Kidney tubule cell (primary cell): ENCODE data around the gene WDR48.
A peak's percentile ranks its signal among the peaks of the same experiment; 100 is the strongest.
"Not testable (repeated sequence)": the region's sequence is repeated elsewhere in the genome, so short reads cannot be mapped to it uniquely, and the experiment has no call there.

Source experiments
- DNase-seq: peaks from one replicate; pipeline ENCODE4 v3.0.0-alpha.2; 2018; ENCODE audit warnings: low spot score

Gene WDR48

GRCh38 chr3:39051649-39052561 is at the start of gene WDR48, which contains the start of gene SCN11A:
Gene WDR48 (plus strand): TSS chr3:39052016. CDS start chr3:39052026, 10 bp downstream.
Gene SCN11A (minus strand): TSS chr3:39051944. CDS start chr3:38950362, 101,582 bp downstream.
- peak; percentile 90 for DNase-seq

GRCh38 chr3:39005295-39005694 is 46.5 kb upstream of the WDR48 start:
- DNase-seq, result peak; percentile 18

DNA sequence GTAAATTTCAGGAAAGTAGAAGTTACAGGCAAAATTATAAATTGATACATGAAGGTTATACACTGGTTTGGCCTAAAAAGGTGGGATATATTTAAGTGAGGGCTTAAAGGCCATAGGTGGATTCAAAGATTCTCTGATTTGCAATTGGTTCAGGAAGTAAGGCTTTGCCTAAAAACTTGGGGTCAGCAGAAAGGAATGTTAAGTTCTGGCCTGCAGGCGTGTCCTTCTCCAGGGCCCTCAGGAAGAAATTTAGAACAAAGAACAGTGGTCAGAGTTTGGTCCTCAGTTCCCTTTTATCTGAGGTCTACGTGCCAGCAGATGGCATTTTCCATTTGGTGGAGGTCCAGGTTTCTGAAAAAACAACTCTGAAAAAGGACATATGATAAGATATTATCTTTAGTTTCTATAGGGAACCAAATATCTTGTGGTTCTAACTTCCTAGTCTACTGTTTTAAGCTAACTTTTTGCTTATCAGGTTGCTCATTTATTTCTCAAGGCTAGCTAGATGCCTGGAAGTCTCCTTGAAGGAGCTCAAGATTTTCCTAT is 40.6 kb upstream of the WDR48 start:
- no peak for DNase-seq

DNA sequence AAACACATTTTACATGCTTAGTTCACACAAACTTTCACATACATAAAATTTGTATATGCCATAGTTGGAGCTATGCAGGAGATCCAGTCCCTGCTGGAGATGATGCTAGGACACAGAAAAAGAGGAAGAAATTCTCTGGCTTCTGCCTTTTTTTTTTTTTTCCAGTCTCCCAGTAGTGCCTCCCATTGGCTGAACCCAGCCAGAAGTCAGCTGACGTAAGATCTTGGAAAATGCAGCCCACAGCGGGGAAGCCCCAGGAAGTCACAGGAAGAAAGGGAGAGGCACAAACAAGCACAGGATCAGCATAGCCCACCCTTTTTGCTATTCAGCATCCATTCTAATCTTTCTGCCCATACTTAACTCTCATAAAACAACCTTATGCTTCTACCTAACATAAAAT is 38.5 kb upstream of the WDR48 start:
- DNase-seq, result peak; percentile 6

DNA sequence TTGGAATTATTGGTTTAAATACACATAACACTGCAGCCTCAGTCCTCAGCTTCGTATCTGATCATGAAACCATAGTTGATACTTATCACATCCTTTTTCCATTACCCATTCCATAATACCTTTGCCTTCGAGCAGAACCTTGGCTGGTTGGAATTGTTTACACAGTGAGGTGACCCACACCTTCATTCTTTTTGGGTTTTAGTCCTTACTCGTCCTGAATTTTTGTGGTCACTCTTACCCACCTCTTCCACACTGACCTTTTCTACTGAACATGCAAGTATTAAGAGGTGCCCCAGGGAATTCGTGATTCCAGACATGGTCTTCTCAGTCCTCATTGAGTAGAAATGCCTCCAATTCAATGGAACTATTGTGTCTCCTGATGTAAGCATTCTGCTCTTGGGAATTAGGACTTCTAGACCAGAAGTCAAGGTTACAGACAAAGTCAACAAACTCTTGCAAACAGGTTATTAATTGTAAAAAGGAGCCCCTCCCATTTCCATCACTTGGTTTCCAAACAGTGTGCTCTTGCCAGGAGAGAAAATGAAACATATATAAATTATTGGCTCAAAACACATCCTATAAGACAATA is 37.8 kb upstream of the WDR48 start:
- peak; percentile 1 for DNase-seq

- no peak for DNase-seq
Measured at GRCh38 chr3:39015418-39015817, 36.4 kb upstream of the WDR48 start.

DNA sequence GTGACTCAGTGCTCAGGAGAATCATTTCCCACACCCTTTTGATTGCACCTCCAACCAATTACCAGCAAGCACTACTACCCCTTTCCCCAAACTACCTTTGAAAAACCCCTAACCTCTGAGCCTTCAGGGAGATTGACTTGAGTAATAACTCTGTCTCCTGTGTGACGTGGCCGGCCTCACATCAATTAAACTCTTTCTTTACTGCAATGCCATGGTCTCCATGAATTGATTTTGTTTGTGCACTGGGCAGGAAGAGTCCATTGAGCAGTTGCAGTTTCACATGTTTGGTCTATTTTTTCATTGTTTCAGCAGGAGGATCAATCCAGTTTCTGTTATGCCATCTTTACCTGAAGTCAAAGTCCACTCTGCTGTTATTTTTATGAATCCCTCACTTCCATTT is 32.5 kb upstream of the WDR48 start:
- no peak for DNase-seq

DNA sequence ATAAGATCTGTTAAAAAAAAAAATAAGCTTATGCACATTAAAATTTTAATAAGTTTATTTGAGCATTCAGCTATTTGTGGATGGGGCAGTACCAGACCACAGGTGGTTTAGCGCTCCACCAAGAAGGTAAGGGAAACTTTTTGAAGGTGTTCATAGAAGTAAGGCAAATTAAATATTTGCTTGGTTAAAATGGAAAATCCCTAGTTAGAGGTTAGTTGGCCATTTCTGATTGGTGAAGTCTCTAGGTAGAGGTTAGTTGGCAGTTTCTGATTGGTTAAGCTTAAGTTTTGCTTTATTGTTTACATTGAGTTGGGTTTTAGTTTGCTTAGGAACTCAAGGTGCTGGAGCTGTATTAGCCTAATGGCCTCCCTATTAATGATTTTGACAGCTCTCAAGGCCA is 30.8 kb upstream of the WDR48 start:
- peak; percentile 20 for DNase-seq

GRCh38 chr3:39021465-39022285 is 30.1 kb upstream of the WDR48 start:
- no peak for DNase-seq

- DNase-seq, result no peak
Measured at GRCh38 chr3:39022286-39022630, 29.6 kb upstream of the WDR48 start.

GRCh38 chr3:39024497-39024896 is 27.3 kb upstream of the WDR48 start:
- no peak for DNase-seq

GRCh38 chr3:39025222-39025970 is 26.4 kb upstream of the WDR48 start:
- no peak for DNase-seq

GRCh38 chr3:39028546-39028945 is 23.3 kb upstream of the WDR48 start:
- no peak for DNase-seq

GRCh38 chr3:39029556-39029955 is 22.3 kb upstream of the WDR48 start:
- no peak for DNase-seq

DNA sequence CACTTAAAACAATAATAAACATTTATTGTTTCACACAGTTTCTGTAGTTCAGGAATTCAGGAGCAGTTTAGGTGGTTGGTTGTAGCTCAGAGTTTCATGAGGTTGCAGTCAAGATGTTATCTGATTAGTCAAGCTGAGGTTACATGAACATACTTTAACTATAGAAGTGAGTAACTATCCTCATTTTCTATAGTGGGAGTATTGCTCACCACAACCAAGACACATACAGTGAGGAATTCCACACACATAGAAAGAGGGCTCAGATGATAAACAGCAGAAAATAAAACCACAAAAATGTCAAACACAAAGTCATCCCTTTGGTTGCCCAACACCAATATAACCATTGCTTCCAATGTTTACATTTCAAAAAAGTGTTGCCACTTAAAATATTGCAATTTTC is 13.7 kb upstream of the WDR48 start:
- DNase-seq, result peak; percentile 64

DNA sequence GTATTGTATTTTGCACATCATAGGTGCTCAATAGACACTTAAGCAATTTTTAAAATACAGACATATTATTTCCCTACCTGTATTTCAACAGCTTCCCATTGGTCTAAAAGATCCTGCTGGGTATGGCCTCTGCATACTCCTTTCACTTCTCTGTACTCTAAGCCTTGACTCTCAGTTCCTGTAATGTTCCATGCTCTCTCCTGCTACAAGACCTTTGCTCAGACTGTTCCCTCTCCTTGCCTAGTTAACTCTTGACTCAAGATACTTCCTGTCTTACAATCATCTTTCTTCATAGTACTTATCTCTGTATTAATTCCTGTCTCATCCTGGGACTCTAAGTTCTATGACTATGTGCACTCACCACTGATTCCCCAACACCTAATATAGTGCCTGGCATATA is 1.8 kb upstream of the WDR48 start:
- DNase-seq, result no peak

DNA sequence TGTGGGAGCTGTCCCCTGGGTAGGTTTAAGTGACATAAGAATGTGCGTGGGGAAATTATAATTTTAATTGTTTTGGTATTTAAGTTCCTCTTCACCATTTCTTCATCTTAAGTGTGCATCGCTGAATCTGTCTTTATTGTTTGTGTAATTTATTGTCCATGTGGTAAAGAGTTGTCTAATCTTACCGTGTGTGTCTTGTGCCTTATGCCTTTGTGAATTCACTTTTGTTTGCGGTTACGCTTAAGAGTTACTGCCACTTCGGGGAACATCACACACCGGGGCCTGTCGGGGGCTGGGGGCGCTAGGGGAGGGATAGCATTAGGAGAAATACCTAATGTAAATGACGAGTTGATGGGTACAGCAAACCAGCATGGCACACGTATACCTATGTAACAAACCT is 767 bp downstream of the WDR48 start:
- no peak for DNase-seq

DNA sequence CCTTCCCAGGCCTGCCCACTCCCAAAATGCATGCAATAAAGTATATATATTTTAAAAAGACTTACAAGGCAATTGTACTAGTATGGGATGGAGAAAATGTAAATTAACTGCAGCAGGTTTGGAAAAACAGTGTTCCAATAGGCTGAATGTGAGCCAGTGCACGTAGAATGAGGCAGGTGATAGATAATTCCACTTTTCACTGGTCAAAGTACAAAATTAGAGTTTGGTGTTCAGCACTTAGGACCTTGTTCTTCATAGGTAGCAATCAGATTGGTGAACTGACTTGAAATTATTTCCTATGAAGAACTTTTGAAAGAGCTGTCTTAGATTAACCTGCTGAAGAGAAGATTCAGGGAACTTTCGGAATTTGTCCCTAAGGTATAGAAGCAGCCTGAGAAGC is 1.9 kb downstream of the WDR48 start:
- DNase-seq, result no peak

GRCh38 chr3:39056151-39056550 is 4.3 kb downstream of the WDR48 start:
- no peak for DNase-seq

- DNase-seq, result not testable (repeated sequence)
Measured at GRCh38 chr3:39061228-39061627, 9.4 kb downstream of the WDR48 start.

GRCh38 chr3:39062180-39062579 is 10.4 kb downstream of the WDR48 start:
- no peak for DNase-seq

DNA sequence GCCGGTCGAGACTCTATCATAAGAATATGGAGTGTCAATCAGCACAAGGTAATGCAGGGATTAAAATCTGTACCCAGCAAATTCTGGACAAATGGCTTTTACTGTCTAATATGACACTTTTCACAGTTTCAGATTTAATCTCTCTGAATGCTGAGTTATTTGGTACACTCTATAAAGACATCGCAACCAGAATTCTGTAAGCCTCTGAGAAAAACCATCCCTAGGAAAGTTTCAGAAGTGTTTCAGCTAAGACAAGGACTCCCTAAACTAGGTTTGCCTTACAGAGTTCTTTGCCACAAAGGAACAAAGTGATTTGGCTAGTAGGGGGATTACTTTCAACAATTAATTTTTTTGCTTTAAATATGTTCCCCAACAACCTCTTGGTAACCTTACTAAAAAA is 11.3 kb downstream of the WDR48 start:
- DNase-seq, result no peak
